HEK293 (cell line): ENCODE data around the gene CTAGE9.

Source experiments
- CTCF ChIA-PET: fragments of 350-600 bp; formaldehyde crosslinking; extraction: SDS; loops from one replicate; lab custom pipeline; 2021; ENCODE audit warnings: antibody characterized with exemption; lab: Yijun Ruan, JAX
- POLR2A ChIA-PET: fragments of 300-600 bp; formaldehyde crosslinking; extraction: SDS; loops from one replicate; lab custom pipeline; 2020; ENCODE audit warnings: antibody characterized with exemption, inconsistent platforms; lab: Yijun Ruan, JAX
- H3K27ac ChIP-seq: fragments of 200-500 bp; sonication (Bioruptor generic); 2 replicates; pipeline ENCODE4 v1.5.1; 2014; ENCODE audit warnings: low read depth, low read length, control low read depth, inconsistent platforms; ENCODE audit errors: extremely low read depth
- H3K36me3 ChIP-seq, 2 experiments: fragments of 200-500 bp in 1 of 2; sonication (Bioruptor generic) in 1 of 2; 1 replicate in 1 of 2; 2 replicates in 1 of 2; pipeline ENCODE4 v1.5.1; 2014 to 2017; ENCODE audit warnings: inconsistent platforms in 2 of 2, low read length in 2 of 2; ENCODE audit not compliant: control insufficient read depth in 2 of 2, insufficient read depth in 1 of 2
- H3K4me1 ChIP-seq: fragments of 200-500 bp; sonication (Bioruptor generic); 2 replicates; pipeline ENCODE4 v1.5.1; 2014; ENCODE audit warnings: mild to moderate bottlenecking, low read length, inconsistent platforms; ENCODE audit not compliant: control insufficient read depth, insufficient read depth
- H3K4me3 ChIP-seq: 2 replicates; pipeline ENCODE4 v1.5.1; 2011; ENCODE audit warnings: low read depth, mild to moderate bottlenecking, control low read depth, low read length, moderate library complexity
- H3K9me3 ChIP-seq: fragments of 200-500 bp; sonication (Bioruptor generic); 2 replicates; pipeline ENCODE4 v1.5.1; 2014; ENCODE audit warnings: low read depth, low read length, inconsistent platforms; ENCODE audit not compliant: control insufficient read depth, insufficient read depth
- EGR2 ChIP-seq: fragments of 450-650 bp; formaldehyde crosslinking; IDR thresholded peaks from 2 replicates; pipeline ENCODE4 v1.5.1; 2016; ENCODE audit warnings: low read depth, missing biosample characterization, missing genetic modification characterization
- OSR2 ChIP-seq: fragments of 450-650 bp; formaldehyde crosslinking; IDR thresholded peaks from 2 replicates; pipeline ENCODE4 v1.5.1; 2016; ENCODE audit warnings: missing biosample characterization, missing genetic modification characterization
- PRDM1 ChIP-seq: fragments of 450-650 bp; formaldehyde crosslinking; IDR thresholded peaks from 2 replicates; pipeline ENCODE4; 2016; ENCODE audit warnings: missing biosample characterization, missing genetic modification characterization
- REPIN1 ChIP-seq: fragments of 450-650 bp; formaldehyde crosslinking; IDR thresholded peaks from 2 replicates; pipeline ENCODE4 v1.5.1; 2017; ENCODE audit warnings: missing biosample characterization, missing genetic modification characterization, low read depth
- SCRT1 ChIP-seq: fragments of 450-650 bp; formaldehyde crosslinking; IDR thresholded peaks from 2 replicates; pipeline ENCODE4 v1.5.1; 2016; ENCODE audit warnings: missing biosample characterization, missing genetic modification characterization, borderline replicate concordance
- WT1 ChIP-seq: fragments of 450-650 bp; formaldehyde crosslinking; IDR thresholded peaks from 2 replicates; pipeline ENCODE4 v1.5.1; 2016; ENCODE audit warnings: missing biosample characterization, missing genetic modification characterization
- ZNF114 ChIP-seq: fragments of 450-650 bp; formaldehyde crosslinking; IDR thresholded peaks from 2 replicates; pipeline ENCODE4 v1.5.0; 2017; ENCODE audit warnings: missing biosample characterization, missing genetic modification characterization
- ZNF16 ChIP-seq: fragments of 450-650 bp; formaldehyde crosslinking; IDR thresholded peaks from 2 replicates; pipeline ENCODE4 v1.5.1; 2016; ENCODE audit warnings: low read depth, missing biosample characterization, missing genetic modification characterization
- ZNF202 ChIP-seq: fragments of 450-650 bp; formaldehyde crosslinking; IDR thresholded peaks from 2 replicates; pipeline ENCODE4 v1.5.1; 2016; ENCODE audit warnings: missing biosample characterization, missing genetic modification characterization, borderline replicate concordance
- ZNF221 ChIP-seq: fragments of 450-650 bp; formaldehyde crosslinking; IDR thresholded peaks from 2 replicates; pipeline ENCODE4 v1.5.1; 2017; ENCODE audit warnings: missing biosample characterization, missing genetic modification characterization, borderline replicate concordance
- ZNF223 ChIP-seq: fragments of 450-650 bp; formaldehyde crosslinking; IDR thresholded peaks from 2 replicates; pipeline ENCODE4 v1.5.1; 2016; ENCODE audit warnings: missing biosample characterization, missing genetic modification characterization
- ZNF324 ChIP-seq: fragments of 450-650 bp; formaldehyde crosslinking; IDR thresholded peaks from 2 replicates; pipeline ENCODE4 v1.5.1; 2016; ENCODE audit warnings: missing biosample characterization, missing genetic modification characterization
- ZNF335 ChIP-seq: fragments of 450-650 bp; formaldehyde crosslinking; conservative IDR thresholded peaks from 2 replicates; pipeline ENCODE4 v1.5.1; 2016; ENCODE audit warnings: missing biosample characterization, missing genetic modification characterization
- ZNF37A ChIP-seq: fragments of 450-650 bp; IDR thresholded peaks from 2 replicates; pipeline ENCODE4 v1.5.1; 2018; ENCODE audit warnings: missing biosample characterization, missing genetic modification characterization
- ZNF404 ChIP-seq: fragments of 450-650 bp; formaldehyde crosslinking; IDR thresholded peaks from 2 replicates; pipeline ENCODE4 v1.5.1; 2017; ENCODE audit warnings: missing biosample characterization, missing genetic modification characterization
- ZNF426 ChIP-seq: fragments of 450-650 bp; formaldehyde crosslinking; IDR thresholded peaks from 2 replicates; pipeline ENCODE4 v1.5.1; 2017; ENCODE audit warnings: missing biosample characterization, missing genetic modification characterization, mild to moderate bottlenecking, inconsistent platforms, moderate library complexity
- ZNF654 ChIP-seq: fragments of 450-650 bp; formaldehyde crosslinking; IDR thresholded peaks from 2 replicates; pipeline ENCODE4 v1.5.1; 2016; ENCODE audit warnings: low read depth, missing biosample characterization, missing genetic modification characterization
- ZNF76 ChIP-seq: fragments of 450-650 bp; formaldehyde crosslinking; IDR thresholded peaks from 2 replicates; pipeline ENCODE4; 2016; ENCODE audit warnings: low read depth, missing biosample characterization, missing genetic modification characterization, borderline replicate concordance
- ZNF791 ChIP-seq: fragments of 450-650 bp; formaldehyde crosslinking; IDR thresholded peaks from 2 replicates; pipeline ENCODE4 v1.5.1; 2016; ENCODE audit warnings: missing biosample characterization, missing genetic modification characterization
- ZSCAN23 ChIP-seq: fragments of 450-650 bp; formaldehyde crosslinking; IDR thresholded peaks from 2 replicates; pipeline ENCODE4 v1.5.1; 2016; ENCODE audit warnings: missing biosample characterization, missing genetic modification characterization
- TF ChIP-seq, protein P1 (sequence below): fragments of 450-650 bp; formaldehyde crosslinking; IDR thresholded peaks from 2 replicates; pipeline ENCODE4 v1.5.1; 2016; ENCODE audit warnings: missing biosample characterization, missing genetic modification characterization, borderline replicate concordance
- TF ChIP-seq, protein P2 (sequence below): fragments of 450-650 bp; formaldehyde crosslinking; IDR thresholded peaks from 2 replicates; pipeline ENCODE4 v1.5.1; 2016; ENCODE audit warnings: missing biosample characterization, missing genetic modification characterization
- TF ChIP-seq, protein P3 (sequence below): IDR thresholded peaks from 2 replicates; pipeline ENCODE4 v1.6.1; 2011; ENCODE audit warnings: mild to moderate bottlenecking, low read depth, low read length, borderline replicate concordance
- TF ChIP-seq, protein P4 (sequence below): fragments of 450-650 bp; formaldehyde crosslinking; IDR thresholded peaks from 2 replicates; pipeline ENCODE4 v1.5.1; 2017; ENCODE audit warnings: missing biosample characterization, mild to moderate bottlenecking, missing genetic modification characterization, moderate library complexity

The CTAGE9 gene

DNA sequence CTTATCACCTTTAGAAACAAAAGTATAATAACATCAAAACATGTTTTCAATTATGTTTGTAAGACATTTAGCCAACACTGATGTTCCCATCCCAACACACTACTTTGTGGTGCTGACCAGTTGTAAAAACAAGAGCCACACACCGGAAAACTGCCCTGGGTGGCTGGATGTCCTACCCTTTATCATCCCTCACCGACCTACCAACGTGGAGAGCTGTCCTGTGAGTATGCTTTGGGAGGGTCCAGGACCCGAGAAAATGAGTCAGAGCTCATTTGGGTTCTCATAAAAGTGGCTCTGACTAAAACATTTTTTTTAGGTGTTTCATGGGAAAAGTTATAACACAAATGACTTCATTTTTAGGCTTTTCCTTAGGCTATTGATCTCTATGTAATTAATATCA is 29.3 kb upstream of the CTAGE9 start (continued):
- TF ChIP-seq ZNF76 (tag by site-specific recombination) = no peak
- TF ChIP-seq, protein P1, sequence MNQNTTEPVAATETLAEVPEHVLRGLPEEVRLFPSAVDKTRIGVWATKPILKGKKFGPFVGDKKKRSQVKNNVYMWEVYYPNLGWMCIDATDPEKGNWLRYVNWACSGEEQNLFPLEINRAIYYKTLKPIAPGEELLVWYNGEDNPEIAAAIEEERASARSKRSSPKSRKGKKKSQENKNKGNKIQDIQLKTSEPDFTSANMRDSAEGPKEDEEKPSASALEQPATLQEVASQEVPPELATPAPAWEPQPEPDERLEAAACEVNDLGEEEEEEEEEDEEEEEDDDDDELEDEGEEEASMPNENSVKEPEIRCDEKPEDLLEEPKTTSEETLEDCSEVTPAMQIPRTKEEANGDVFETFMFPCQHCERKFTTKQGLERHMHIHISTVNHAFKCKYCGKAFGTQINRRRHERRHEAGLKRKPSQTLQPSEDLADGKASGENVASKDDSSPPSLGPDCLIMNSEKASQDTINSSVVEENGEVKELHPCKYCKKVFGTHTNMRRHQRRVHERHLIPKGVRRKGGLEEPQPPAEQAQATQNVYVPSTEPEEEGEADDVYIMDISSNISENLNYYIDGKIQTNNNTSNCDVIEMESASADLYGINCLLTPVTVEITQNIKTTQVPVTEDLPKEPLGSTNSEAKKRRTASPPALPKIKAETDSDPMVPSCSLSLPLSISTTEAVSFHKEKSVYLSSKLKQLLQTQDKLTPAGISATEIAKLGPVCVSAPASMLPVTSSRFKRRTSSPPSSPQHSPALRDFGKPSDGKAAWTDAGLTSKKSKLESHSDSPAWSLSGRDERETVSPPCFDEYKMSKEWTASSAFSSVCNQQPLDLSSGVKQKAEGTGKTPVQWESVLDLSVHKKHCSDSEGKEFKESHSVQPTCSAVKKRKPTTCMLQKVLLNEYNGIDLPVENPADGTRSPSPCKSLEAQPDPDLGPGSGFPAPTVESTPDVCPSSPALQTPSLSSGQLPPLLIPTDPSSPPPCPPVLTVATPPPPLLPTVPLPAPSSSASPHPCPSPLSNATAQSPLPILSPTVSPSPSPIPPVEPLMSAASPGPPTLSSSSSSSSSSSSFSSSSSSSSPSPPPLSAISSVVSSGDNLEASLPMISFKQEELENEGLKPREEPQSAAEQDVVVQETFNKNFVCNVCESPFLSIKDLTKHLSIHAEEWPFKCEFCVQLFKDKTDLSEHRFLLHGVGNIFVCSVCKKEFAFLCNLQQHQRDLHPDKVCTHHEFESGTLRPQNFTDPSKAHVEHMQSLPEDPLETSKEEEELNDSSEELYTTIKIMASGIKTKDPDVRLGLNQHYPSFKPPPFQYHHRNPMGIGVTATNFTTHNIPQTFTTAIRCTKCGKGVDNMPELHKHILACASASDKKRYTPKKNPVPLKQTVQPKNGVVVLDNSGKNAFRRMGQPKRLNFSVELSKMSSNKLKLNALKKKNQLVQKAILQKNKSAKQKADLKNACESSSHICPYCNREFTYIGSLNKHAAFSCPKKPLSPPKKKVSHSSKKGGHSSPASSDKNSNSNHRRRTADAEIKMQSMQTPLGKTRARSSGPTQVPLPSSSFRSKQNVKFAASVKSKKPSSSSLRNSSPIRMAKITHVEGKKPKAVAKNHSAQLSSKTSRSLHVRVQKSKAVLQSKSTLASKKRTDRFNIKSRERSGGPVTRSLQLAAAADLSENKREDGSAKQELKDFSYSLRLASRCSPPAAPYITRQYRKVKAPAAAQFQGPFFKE (tag by site-specific recombination) = no peak
- TF ChIP-seq ZNF202 (tag by site-specific recombination) = no peak
- no peak for TF ChIP-seq ZNF654 (tag by site-specific recombination)
- no peak for TF ChIP-seq OSR2
- no peak for TF ChIP-seq SCRT1 (tag by site-specific recombination)

DNA sequence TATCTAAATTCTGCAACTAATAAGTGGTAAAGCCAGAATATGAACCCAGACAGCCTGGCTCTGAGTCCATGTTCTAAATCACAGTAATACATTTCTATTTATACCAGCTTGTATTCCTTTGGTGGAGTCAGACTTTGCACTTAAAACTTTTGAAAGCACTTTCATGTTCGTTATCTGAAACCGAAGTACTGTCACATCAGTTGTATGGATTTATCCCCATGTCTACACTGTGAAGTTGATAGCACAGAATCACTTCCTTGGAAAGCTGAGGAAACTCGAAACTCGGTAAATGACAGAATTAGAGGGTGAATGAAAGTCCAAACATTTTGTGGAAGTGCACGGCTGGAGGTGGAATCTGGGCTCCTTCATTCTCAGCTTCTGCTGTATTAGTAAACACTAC is 28.3 kb upstream of the CTAGE9 start:
- no peaks in the 10 kb centered on the region for H3K36me3 ChIP-seq
- ChIA-PET POLR2A (no interaction called here), CTCF (interaction anchor here (1.2 to 1.3 kb wide), 2 partner anchors 44 to 110 kb away, joined by 3 read pairs; no protein-coding TSS in a partner anchor)
- H3K9me3 ChIP-seq = no peaks in the 10 kb centered on the region
- TF ChIP-seq REPIN1 (tag by site-specific recombination) = no peak
- no peak for TF ChIP-seq ZNF404 (tag by site-specific recombination)
- no peak for TF ChIP-seq EGR2 (tag by site-specific recombination)
- no peak overlapping the region for H3K4me3 ChIP-seq
- no peaks in the 10 kb centered on the region for H3K4me1 ChIP-seq
- no peak overlapping the region for H3K27ac ChIP-seq

DNA sequence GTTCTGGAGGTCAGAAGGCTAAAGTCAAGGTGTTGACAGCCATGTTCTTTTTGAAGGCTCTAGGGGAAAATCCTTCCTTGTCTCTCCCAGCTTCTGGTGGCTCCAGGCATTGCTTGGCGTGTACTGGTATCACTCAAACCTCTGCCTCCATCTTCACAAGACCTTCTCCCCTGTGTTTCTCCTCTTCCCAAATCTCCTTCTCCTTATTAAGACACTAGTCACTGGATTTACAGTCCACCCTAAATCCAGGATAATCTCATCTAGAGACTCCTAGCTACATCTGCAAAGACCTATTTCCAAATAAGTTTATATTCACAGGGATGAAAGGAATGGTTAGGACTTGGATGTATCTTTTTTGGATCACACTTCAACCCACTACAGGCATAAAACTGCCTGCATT is 26.0 kb upstream of the CTAGE9 start:
- ChIA-PET CTCF (interaction anchor here (0.6 to 2.8 kb wide), 4 partner anchors 42 to 173 kb away, joined by 3 to 13 read pairs (median 6); no protein-coding TSS in a partner anchor), POLR2A (no interaction called here)
- Histone ChIP-seq H3K27ac (no peak overlapping the region), H3K4me3 (no peak overlapping the region), H3K9me3 (no peaks in the 10 kb centered on the region), H3K36me3 (no peaks in the 10 kb centered on the region), H3K4me1 (no peaks in the 10 kb centered on the region)
- TF ChIP-seq ZNF16 (tag by site-specific recombination) (no peak), PRDM1 (no peak), ZSCAN23 (tag by site-specific recombination) (no peak), WT1 (no peak), ZNF791 (no peak), ZNF114 (no peak), ZNF335 (no peak), ZNF324 (tag by site-specific recombination) (no peak), ZNF221 (tag by site-specific recombination) (no peak), ZNF223 (tag by site-specific recombination) (no peak), ZNF426 (tag by site-specific recombination) (no peak), ZNF37A (tag by site-specific recombination) (no peak)
- TF ChIP-seq, protein P2, sequence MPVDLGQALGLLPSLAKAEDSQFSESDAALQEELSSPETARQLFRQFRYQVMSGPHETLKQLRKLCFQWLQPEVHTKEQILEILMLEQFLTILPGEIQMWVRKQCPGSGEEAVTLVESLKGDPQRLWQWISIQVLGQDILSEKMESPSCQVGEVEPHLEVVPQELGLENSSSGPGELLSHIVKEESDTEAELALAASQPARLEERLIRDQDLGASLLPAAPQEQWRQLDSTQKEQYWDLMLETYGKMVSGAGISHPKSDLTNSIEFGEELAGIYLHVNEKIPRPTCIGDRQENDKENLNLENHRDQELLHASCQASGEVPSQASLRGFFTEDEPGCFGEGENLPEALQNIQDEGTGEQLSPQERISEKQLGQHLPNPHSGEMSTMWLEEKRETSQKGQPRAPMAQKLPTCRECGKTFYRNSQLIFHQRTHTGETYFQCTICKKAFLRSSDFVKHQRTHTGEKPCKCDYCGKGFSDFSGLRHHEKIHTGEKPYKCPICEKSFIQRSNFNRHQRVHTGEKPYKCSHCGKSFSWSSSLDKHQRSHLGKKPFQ (tag by site-specific recombination) = no peak
- TF ChIP-seq, protein P3, sequence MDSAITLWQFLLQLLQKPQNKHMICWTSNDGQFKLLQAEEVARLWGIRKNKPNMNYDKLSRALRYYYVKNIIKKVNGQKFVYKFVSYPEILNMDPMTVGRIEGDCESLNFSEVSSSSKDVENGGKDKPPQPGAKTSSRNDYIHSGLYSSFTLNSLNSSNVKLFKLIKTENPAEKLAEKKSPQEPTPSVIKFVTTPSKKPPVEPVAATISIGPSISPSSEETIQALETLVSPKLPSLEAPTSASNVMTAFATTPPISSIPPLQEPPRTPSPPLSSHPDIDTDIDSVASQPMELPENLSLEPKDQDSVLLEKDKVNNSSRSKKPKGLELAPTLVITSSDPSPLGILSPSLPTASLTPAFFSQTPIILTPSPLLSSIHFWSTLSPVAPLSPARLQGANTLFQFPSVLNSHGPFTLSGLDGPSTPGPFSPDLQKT = no peak
- TF ChIP-seq, protein P4, sequence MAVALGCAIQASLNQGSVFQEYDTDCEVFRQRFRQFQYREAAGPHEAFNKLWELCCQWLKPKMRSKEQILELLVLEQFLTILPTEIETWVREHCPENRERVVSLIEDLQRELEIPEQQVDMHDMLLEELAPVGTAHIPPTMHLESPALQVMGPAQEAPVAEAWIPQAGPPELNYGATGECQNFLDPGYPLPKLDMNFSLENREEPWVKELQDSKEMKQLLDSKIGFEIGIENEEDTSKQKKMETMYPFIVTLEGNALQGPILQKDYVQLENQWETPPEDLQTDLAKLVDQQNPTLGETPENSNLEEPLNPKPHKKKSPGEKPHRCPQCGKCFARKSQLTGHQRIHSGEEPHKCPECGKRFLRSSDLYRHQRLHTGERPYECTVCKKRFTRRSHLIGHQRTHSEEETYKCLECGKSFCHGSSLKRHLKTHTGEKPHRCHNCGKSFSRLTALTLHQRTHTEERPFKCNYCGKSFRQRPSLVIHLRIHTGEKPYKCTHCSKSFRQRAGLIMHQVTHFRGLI (tag by site-specific recombination) = no peak
